A549 (cell line): ENCODE measurements around the gene TMEM255B.
"Not testable (repeated sequence)": the region's sequence is repeated elsewhere in the genome, so short reads cannot be mapped to it uniquely, and the experiment has no call there.

ENCODE experiments used
- EP300 ChIP-seq, 2 experiments: fragments of >200 bp; sonication (Bioruptor Twin); formaldehyde crosslinking; IDR thresholded peaks; 2 replicates in 1 of 2; 3 replicates in 1 of 2; pipeline ENCODE4 v1.6.1; 2016 to 2017
- JUN ChIP-seq, 2 experiments: fragments of >200 bp; sonication (Bioruptor Twin); formaldehyde crosslinking; IDR thresholded peaks; 2 replicates in 1 of 2; 3 replicates in 1 of 2; pipeline ENCODE4 v1.6.1; 2016 to 2017
- POLR2A ChIP-seq: IDR thresholded peaks from 2 replicates; pipeline ENCODE4 v1.6.1; 2012; ENCODE audit warnings: mild to moderate bottlenecking, low read length
- RAD21 ChIP-seq, 2 experiments: fragments of >200 bp in 1 of 2; sonication (Bioruptor Twin) in 1 of 2; formaldehyde crosslinking in 1 of 2; IDR thresholded peaks in 1 of 2; conservative IDR thresholded peaks in 1 of 2; 2 replicates in 1 of 2; 3 replicates in 1 of 2; pipeline ENCODE4 v1.6.1; 2012 to 2018; ENCODE audit warnings: inconsistent platforms in 1 of 2
- RFX5 ChIP-seq: fragments of 450-650 bp; IDR thresholded peaks from 2 replicates; pipeline ENCODE4 v1.7.1; 2014; ENCODE audit warnings: antibody characterized with exemption, mild to moderate bottlenecking, moderate library complexity
- ZC3H11A ChIP-seq: fragments of 450-650 bp; IDR thresholded peaks from 2 replicates; pipeline ENCODE4 v1.6.1; 2014; ENCODE audit warnings: antibody characterized with exemption, mild to moderate bottlenecking
- TF ChIP-seq, protein P1 (sequence below): fragments of 250-450 bp; sonication (Bioruptor Pico); IDR thresholded peaks from 2 replicates; pipeline ENCODE4 v1.5.0; 2020; ENCODE audit warnings: low read depth, mild to moderate bottlenecking, moderate library complexity
- TF ChIP-seq, protein P2 (sequence below): fragments of >200 bp; sonication (Bioruptor Twin); formaldehyde crosslinking; IDR thresholded peaks from 3 replicates; pipeline ENCODE4 v1.5.1; 2016
- TF ChIP-seq, protein P3 (sequence below): IDR thresholded peaks from 2 replicates; pipeline ENCODE4 v1.6.1; 2012

DNA sequence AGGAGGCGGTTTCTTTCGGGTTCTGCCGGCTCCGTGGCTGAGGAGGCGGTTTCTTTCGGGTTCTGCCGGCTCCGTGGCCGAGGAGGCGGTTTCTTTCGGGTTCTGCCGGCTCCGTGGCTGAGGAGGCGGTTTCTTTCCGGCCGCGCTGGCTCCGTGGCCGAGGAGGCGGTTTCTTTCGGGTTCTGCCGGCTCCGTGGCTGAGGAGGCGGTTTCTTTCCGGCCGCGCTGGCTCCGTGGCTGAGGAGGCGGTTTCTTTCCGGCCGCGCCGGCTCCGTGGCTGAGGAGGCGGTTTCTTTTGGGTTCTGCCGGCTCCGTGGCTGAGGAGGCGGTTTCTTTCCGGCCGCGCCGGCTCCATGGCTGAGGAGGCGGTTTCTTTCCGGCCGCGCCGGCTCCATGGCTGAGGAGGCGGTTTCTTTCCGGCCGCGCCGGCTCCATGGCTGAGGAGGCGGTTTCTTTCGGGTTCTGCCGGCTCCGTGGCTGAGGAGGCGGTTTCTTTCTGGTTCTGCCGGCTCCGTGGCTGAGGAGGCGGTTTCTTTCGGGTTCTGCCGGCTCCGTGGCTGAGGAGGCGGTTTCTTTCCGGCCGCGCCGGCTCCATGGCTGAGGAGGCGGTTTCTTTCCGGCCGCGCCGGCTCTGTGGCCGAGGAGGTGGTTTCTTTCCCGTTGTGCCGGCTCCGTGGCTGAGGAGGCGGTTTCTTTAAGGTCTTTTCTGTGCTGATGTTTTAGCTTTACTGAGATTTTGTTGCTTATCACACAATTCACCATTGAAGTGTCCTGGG, 6.6 kb upstream of the TMEM255B start:
- TF ChIP-seq, protein P1, sequence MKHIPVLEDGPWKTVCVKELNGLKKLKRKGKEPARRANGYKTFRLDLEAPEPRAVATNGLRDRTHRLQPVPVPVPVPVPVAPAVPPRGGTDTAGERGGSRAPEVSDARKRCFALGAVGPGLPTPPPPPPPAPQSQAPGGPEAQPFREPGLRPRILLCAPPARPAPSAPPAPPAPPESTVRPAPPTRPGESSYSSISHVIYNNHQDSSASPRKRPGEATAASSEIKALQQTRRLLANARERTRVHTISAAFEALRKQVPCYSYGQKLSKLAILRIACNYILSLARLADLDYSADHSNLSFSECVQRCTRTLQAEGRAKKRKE (CRISPR knock-in tag), result not testable (repeated sequence)
- TF ChIP-seq, protein P2, sequence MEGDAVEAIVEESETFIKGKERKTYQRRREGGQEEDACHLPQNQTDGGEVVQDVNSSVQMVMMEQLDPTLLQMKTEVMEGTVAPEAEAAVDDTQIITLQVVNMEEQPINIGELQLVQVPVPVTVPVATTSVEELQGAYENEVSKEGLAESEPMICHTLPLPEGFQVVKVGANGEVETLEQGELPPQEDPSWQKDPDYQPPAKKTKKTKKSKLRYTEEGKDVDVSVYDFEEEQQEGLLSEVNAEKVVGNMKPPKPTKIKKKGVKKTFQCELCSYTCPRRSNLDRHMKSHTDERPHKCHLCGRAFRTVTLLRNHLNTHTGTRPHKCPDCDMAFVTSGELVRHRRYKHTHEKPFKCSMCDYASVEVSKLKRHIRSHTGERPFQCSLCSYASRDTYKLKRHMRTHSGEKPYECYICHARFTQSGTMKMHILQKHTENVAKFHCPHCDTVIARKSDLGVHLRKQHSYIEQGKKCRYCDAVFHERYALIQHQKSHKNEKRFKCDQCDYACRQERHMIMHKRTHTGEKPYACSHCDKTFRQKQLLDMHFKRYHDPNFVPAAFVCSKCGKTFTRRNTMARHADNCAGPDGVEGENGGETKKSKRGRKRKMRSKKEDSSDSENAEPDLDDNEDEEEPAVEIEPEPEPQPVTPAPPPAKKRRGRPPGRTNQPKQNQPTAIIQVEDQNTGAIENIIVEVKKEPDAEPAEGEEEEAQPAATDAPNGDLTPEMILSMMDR, result not testable (repeated sequence)
- TF ChIP-seq ZC3H11A; POLR2A; RAD21 (conservative IDR thresholded peaks at IDR 0.05 in 1 of 2, IDR thresholded peaks at IDR 0.05 in 1 of 2); EP300 (IDR thresholded peaks at IDR 0.05); JUN (IDR thresholded peaks at IDR 0.05); RFX5: not testable (repeated sequence)
- TF ChIP-seq, protein P3, sequence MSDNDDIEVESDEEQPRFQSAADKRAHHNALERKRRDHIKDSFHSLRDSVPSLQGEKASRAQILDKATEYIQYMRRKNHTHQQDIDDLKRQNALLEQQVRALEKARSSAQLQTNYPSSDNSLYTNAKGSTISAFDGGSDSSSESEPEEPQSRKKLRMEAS, result not testable (repeated sequence)
